ENCODE measurements around the gene SIL1.
"Not testable (repeated sequence)": the region's sequence is repeated elsewhere in the genome, so short reads cannot be mapped to it uniquely, and the experiment has no call there.

The SIL1 gene

DNA sequence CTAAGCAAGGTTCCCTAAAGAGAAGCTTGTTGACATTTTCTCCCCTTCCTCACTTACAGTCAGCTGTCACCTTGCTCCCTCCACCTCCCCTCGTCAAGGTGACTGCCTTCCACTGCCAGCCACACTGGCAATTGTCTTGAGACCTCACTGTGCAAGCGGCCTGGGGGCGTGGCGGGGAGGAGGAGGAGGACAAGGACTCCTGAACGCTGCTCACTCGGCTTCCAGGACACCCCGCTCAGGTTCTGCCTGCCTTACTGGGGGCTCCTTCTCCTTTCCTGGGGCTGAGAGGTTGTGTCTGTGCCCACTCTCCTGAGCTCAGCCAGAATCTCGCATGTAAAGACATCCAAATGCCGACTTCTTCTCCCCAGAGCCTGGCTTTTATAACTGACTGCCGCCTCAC lies 262.7 kb downstream of the SIL1 start:
- no peak for DNase-seq

- DNase-seq = no peak
These were observed 263.2 kb downstream of the SIL1 start for GRCh38 chr5:138934971-138935370.

DNA sequence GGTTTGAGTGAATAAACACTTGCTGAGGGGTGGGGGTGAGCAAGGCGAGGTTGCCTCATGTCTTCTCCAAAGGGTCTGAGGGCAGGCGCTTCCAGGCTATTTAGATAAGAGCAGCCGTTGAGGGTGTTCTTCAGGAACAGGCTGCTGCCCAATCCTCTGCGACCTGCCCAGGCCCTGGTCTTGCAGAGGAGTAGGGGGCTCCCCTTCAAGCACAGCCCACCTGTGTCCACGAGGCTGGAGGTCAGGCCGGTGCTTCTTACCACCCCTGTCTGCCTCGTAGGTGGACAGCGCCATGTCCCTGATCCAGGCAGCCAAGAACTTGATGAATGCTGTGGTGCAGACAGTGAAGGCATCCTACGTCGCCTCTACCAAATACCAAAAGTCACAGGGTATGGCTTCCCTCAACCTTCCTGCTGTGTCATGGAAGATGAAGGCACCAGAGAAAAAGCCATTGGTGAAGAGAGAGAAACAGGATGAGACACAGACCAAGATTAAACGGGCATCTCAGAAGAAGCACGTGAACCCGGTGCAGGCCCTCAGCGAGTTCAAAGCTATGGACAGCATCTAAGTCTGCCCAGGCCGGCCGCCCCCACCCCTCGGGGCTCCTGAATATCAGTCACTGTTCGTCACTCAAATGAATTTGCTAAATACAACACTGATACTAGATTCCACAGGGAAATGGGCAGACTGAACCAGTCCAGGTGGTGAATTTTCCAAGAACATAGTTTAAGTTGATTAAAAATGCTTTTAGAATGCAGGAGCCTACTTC lies 264.5 kb downstream of the SIL1 start:
- no peak for DNase-seq

DNA sequence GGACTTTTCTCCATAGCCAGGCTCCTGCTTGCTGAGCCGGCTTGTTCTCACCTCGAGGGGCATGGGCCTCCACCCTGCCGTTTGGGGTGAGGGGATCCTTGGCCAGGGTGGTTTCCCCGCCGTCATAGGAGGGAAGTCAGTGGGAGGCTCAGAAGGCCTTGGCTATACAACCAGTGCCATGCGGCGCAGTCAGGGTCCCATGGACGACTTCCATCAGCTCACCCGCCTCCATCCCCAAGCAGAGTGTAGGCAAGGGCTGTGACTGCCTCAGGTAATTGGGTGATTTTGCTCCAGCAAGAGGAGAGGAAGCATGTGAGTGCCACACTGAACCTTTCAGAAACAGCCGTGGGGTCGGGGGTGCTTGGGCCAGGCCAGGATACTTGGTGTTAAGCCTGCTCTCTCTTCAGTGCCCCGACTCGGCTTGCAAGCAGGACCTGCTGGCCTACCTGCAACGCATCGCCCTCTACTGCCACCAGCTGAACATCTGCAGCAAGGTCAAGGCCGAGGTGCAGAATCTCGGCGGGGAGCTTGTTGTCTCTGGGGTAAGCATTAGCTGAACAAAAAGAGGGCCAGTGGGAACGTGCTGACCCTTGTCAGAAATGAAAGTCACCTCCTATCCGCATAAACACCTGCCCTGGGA lies 265.9 kb downstream of the SIL1 start:
- DNase-seq = no peak

- DNase-seq = no peak
These were observed 267.6 kb downstream of the SIL1 start for GRCh38 chr5:138930371-138931097.

DNA sequence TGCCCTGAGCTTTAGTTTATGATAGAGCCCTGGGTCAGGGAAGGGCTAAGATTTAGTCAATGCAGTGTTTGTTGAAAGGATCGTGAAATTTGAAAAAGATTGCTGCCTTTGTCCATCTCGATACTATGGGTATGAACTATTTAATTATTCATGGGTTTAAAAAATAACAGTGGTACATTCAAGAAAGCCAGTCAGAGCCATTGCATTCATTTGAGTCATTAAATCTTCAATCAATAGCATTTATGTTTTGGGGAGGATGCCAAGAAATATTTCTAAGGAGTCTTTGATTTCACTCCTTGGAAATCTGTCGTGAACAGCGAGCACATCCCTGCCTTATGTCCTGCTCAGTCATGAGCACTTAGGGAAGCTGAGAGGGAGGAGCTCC lies 268.6 kb downstream of the SIL1 start:
- no peak for DNase-seq

GRCh38 chr5:138927979-138928378 lies 270.2 kb downstream of the SIL1 start:
- no peak for DNase-seq

GRCh38 chr5:138927544-138927943 lies 270.6 kb downstream of the SIL1 start:
- DNase-seq = no peak

DNA sequence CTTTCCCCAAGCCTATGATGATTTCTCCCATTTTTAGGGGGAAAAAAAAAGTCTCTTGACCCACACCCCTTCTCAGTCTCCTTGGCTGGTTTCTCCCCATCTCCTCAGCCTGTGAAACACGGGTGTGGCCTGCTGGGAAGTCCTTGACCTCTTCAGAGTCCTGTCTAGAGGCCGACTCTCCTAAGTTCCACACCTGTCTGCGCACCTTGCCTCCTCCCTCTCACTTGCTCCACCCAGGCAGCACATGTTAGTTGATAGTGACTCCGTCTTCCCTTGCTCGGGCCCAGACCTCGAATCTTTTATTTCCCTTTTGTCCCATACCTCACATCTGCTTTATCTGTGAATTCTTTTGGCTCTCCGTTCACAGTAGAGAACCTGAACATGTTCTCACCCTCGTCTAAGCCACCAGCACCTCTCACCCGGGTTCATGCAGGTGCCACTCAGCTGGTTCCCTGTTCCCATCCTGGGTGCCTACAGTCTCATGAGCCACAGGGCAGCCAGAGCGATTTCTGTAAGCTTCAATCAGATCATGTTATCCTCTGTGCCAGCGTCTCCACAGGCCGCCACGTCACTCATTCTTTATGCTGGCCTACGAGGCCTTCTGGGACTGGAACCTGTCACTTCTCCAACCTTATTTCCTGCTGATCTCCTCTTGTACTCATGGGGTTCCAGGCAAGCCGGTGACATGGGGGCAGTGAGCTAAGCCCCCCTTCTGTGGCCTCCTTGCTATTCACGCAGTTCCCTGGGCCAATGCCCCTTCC lies 271.3 kb downstream of the SIL1 start:
- DNase-seq = no peak

GRCh38 chr5:138926257-138926656 lies 271.9 kb downstream of the SIL1 start:
- no peak for DNase-seq

- DNase-seq = no peak
These were observed 273.0 kb downstream of the SIL1 start for GRCh38 chr5:138925090-138925635.

DNA sequence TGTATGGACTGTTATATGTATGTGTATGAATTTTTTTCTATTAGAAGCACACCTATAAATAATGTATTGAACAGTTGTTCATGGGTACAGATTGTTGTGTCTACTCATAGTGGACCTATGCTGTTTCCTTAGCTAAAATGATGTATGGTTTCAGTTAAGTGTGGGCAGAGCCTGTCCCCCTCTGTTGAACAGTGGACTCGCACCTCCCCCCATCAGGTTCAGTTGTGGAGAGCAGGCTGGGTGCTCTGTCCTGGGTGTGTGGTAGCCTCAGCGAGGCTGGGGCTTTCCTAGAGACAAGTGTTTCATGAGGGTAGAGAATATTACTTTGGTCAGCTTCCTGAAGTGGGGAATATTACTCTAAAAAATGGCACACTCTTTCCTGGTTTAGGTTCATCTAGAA lies 275.7 kb downstream of the SIL1 start:
- no peak for DNase-seq

- DNase-seq = not testable (repeated sequence)
These were observed 276.8 kb downstream of the SIL1 start for GRCh38 chr5:138921362-138921761.

DNA sequence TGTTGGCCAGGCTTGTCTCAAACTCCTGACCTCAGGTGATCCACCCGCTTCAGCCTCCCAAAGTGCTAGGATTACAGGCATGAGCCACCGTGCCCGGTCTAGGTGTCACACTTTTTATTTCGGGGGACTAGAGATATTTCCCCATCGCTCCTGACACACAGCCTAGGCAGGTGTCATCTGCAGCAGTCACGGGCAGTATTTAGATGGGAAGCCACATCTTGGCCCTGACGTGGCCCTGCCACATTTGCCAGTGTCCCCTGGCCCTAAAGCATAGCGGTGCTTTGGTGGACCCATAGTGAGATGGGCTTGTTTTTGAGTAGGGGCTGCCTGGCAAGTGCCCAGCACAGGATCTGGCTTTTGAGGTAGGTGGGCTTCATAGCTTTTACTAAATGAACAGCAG lies 278.0 kb downstream of the SIL1 start:
- DNase-seq = no peak

GRCh38 chr5:138918686-138919085 lies 279.5 kb downstream of the SIL1 start:
- no peak for DNase-seq

DNA sequence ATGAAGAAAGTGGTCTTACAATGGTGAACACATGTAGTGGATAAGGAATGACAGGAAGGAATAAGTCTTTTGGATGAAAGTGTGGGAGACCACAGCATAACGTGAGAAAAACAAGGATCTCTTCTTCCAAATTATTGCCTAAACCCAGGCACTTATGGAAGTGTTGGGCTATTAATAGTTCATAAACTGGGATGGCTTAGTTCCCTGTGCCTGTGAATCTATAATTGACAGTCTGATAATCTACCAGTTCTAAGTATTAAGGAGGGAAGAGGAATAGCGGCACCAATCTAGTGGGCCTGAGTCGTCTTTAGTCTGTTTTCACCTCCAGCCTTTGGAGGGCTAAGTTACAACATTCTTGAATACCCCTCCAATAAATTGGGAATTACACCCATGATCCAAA lies 283.8 kb downstream of the SIL1 start:
- DNase-seq = no peak

DNA sequence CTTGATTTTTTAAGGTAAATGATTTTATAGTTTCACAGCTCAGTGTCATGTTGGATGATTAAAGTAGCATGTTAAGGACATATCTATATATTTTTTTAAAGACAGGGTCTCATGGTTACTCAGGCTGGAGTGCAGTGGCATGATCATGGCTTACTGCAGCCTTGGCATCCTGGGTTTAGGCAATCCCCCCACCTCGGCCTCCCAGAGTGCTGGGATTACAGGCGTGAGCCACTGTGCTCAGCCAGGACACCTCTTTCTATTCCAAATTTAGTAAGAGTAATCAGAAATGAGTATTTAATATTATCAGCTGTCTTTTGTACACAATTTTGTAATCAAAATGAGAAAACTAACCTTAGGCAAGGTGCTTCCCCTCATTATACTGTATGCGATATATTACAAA lies 284.4 kb downstream of the SIL1 start:
- DNase-seq = no peak

DNA sequence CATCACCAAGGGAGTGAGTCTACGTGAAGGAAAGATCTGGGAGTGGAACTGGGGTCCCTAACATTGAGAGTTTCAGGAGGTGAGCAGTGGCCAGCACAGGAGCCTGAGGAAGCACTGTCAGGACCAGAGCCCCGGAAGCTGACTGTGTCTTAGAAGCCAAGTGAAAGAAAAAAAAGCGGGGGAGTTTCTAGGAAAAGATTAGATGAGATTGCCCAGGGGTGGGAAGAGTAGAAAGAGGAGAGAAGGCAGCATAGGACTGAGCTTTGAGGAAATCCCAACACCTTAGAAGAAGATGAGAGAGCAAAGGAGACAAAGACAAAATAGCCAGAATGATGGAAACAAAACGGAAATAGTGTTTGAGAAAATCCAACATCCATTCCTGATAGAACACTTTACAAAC lies 286.1 kb downstream of the SIL1 start:
- DNase-seq = no peak

- no peak for DNase-seq
These were observed 286.7 kb downstream of the SIL1 start for GRCh38 chr5:138911441-138911840.

DNA sequence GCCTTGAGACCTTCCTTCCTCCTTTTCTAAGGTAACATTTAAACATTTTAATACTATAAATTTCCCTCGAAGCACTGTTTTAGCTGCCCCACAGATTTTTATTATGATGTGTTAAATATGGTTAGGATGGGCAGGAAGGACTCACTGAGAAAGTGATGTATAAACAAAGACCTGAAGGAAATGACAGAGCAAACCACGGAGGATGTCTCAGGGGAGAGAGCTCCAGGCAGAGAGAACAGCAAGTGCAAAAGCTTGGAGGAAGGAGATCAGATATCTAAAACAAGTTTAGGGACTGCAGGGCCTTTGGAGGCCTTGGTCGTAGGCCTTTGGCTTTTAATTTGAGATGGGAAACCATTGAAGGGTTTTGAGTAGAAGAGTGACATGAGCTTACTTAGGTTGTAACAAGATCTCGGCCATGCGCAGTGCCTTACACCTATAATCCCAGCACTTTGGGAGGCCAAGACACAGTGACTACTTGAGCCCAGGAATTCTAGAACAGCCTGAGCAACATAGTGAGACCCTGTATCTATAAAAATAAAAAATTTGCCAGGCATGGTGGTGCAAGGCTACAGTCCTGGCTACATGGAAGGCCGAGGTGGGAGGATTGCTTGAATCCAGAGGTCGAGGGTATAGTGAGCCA lies 287.5 kb downstream of the SIL1 start:
- peak; percentile 26 for DNase-seq

- no peak for DNase-seq
These were observed 288.4 kb downstream of the SIL1 start for GRCh38 chr5:138909734-138910133.

GRCh38 chr5:138905541-138905940 lies 292.6 kb downstream of the SIL1 start:
- DNase-seq = no peak

Data from activated CD4-positive, alpha-beta T cell treated with anti-CD3 and anti-CD28 coated beads, Interleukin-2, Interleukin-6, amounts not matched to agents 100 ng/mL and 50 ng/mL, durations not matched to agents 16 hours and 8 hours (primary cell).